HG03095 (cell line): ENCODE measurements around the gene CHD6.

Experiments
- ATAC-seq: cut with Tn5 transposase; IDR thresholded peaks from one replicate; pipeline ENCODE4 v1.9.1; 2021; ENCODE audit warnings: moderate library complexity; ENCODE audit not compliant: unreplicated experiment

The CHD6 gene

GRCh38 chr20:41395667-41396664, 222.2 kb downstream of the CHD6 start:
- no peak for ATAC-seq

GRCh38 chr20:41394931-41395666, 223.1 kb downstream of the CHD6 start:
- no peak for ATAC-seq

GRCh38 chr20:41394081-41394480, 224.1 kb downstream of the CHD6 start:
- no peak for ATAC-seq

GRCh38 chr20:41393705-41394066, 224.5 kb downstream of the CHD6 start:
- ATAC-seq: no peak

GRCh38 chr20:41392871-41393704, 225.1 kb downstream of the CHD6 start:
- ATAC-seq: no peak

GRCh38 chr20:41392295-41392694, 225.9 kb downstream of the CHD6 start:
- no peak for ATAC-seq

GRCh38 chr20:41391587-41392001, 226.6 kb downstream of the CHD6 start:
- ATAC-seq: no peak

GRCh38 chr20:41390889-41391288, 227.3 kb downstream of the CHD6 start:
- ATAC-seq: no peak

GRCh38 chr20:41387444-41387851, 230.7 kb downstream of the CHD6 start:
- no peak for ATAC-seq

GRCh38 chr20:41386502-41387427, 231.4 kb downstream of the CHD6 start:
- no peak for ATAC-seq

GRCh38 chr20:41382791-41383305, 235.3 kb downstream of the CHD6 start:
- no peak for ATAC-seq

- ATAC-seq: no peak
These were observed 237.5 kb downstream of the CHD6 start for GRCh38 chr20:41380551-41381193.

GRCh38 chr20:41379551-41379950, 238.6 kb downstream of the CHD6 start:
- no peak for ATAC-seq

- no peak for ATAC-seq
These were observed 240.9 kb downstream of the CHD6 start for GRCh38 chr20:41377275-41377674.

- no peak for ATAC-seq
These were observed 241.8 kb downstream of the CHD6 start for GRCh38 chr20:41376349-41376748.

GRCh38 chr20:41375846-41376245, 242.3 kb downstream of the CHD6 start:
- ATAC-seq: no peak

- ATAC-seq: no peak
These were observed 244.0 kb downstream of the CHD6 start for GRCh38 chr20:41373931-41374920.

GRCh38 chr20:41373251-41373783, 244.9 kb downstream of the CHD6 start:
- ATAC-seq: no peak
